BJ (cell line): ENCODE results near the gene ARL8B. TPM values are rescaled to one million over a fixed set of nuclear protein-coding genes. Genes with fewer than 3 reads are reported as not detected.

Source experiments
- CTCF ChIA-PET: fragments of 350-600 bp; formaldehyde crosslinking; extraction: SDS; loops from one replicate; lab custom pipeline; 2021; ENCODE audit warnings: antibody characterized with exemption, inconsistent platforms; lab: Yijun Ruan, JAX
- POLR2A ChIA-PET: fragments of 300-600 bp; sonication (Branson Sonifier 250); formaldehyde crosslinking; extraction: SDS; loops from one replicate; lab custom pipeline; 2021; ENCODE audit warnings: antibody characterized with exemption; lab: Charles Lee
- DNase-seq: peaks from one replicate; pipeline ENCODE4 v3.0.0-alpha.2; 2011; ENCODE audit warnings: low read depth
- H3K27me3 ChIP-seq: 2 replicates; pipeline ENCODE4 v1.6.0; 2011; ENCODE audit warnings: low read length; ENCODE audit not compliant: control insufficient read depth, insufficient read depth
- H3K36me3 ChIP-seq: 2 replicates; pipeline ENCODE4 v1.5.1; 2011; ENCODE audit warnings: low read length; ENCODE audit not compliant: control insufficient read depth, insufficient read depth
- H3K4me3 ChIP-seq: 2 replicates; pipeline ENCODE4 v1.5.1; 2011; ENCODE audit warnings: low read depth, mild to moderate bottlenecking, control low read depth, low read length
- CTCF ChIP-seq: IDR thresholded peaks from 2 replicates; pipeline ENCODE4 v1.5.1; 2011; ENCODE audit warnings: low read depth, mild to moderate bottlenecking, control low read depth, inconsistent platforms, low read length, moderate library complexity; ENCODE audit not compliant: insufficient read depth
- polyA plus RNA-seq: library from polyadenylated mRNA; depleted of rRNA; stranded (reverse); fragments of >200 nt; gene quantifications from 2 replicates; pipeline ENCODE4 v1.2.3, GENCODE V29; 2011

Gene ARL8B
- polyA plus RNA-seq, 1 experiment: 20.3 TPM

- no peak for DNase-seq
- ChIA-PET POLR2A (no interaction called here), CTCF (interaction anchor here (1.6 kb wide), 1 partner anchor 10 kb away, joined by 6 read pairs; no protein-coding TSS in a partner anchor)
- no peaks in the 10 kb centered on the region; the same call in 1 of the 2 replicates for H3K36me3 ChIP-seq
- no peak for TF ChIP-seq CTCF
- H3K27me3 ChIP-seq: no peaks in the 10 kb centered on the region
- peak overlapping the region; percentile 54 for H3K4me3 ChIP-seq
Observed at GRCh38 chr3:5186089-5186857, 64.2 kb downstream of the ARL8B start.

GRCh38 chr3:5186858-5187155, 64.7 kb downstream of the ARL8B start:
- no peaks in the 10 kb centered on the region for H3K36me3 ChIP-seq
- TF ChIP-seq CTCF: no peak
- ChIA-PET CTCF (no interaction called here), POLR2A (interaction anchor here (0.7 kb wide), 1 partner anchor 397 kb away, joined by 3 read pairs; no protein-coding TSS in a partner anchor)
- DNase-seq: no peak
- no peaks in the 10 kb centered on the region for H3K27me3 ChIP-seq
- peak overlapping the region; percentile 54 for H3K4me3 ChIP-seq

- POLR2A ChIA-PET: interaction anchor here (0.5 to 0.7 kb wide), 2 partner anchors 10 to 398 kb away, joined by 3 read pairs; no protein-coding TSS in a partner anchor
- CTCF ChIA-PET: no interaction called here
- Histone ChIP-seq H3K4me3 (peak within 1 kb of the TSS; percentile 88), H3K27me3 (no peaks in the 10 kb centered on the region), H3K36me3 (no peaks in the 10 kb centered on the region)
- peak; percentile 82 for DNase-seq
- no peak for TF ChIP-seq CTCF
Observed at GRCh38 chr3:5187156-5187919, 65.2 kb downstream of the ARL8B start, which contains the start of gene EDEM1. Gene EDEM1 (plus strand): TSS chr3:5187707. CDS start chr3:5187806, 99 bp downstream.

- CTCF ChIA-PET: interaction anchor here (0.7 kb wide), 2 partner anchors 67 to 444 kb away, joined by 3 read pairs; no protein-coding TSS in a partner anchor
- no peak for TF ChIP-seq CTCF
- no peak for DNase-seq
- no peaks in the 10 kb centered on the region for H3K27me3 ChIP-seq
- POLR2A ChIA-PET: no interaction called here
- H3K4me3 ChIP-seq: peak overlapping the region; percentile 88
- no peaks in the 10 kb centered on the region for H3K36me3 ChIP-seq
Observed at GRCh38 chr3:5187920-5188418, 65.9 kb downstream of the ARL8B start.
